ENCODE results near the gene KNG1. TPM values are rescaled to one million over a fixed set of nuclear protein-coding genes. Genes with fewer than 3 reads are reported as not detected.
A peak's percentile ranks its signal among the peaks of the same experiment; 100 is the strongest.
"Not testable (repeated sequence)": the region's sequence is repeated elsewhere in the genome, so short reads cannot be mapped to it uniquely, and the experiment has no call there.

KNG1 gene
- total RNA-seq, 2 experiments from 2014 or later, result not detected

DNA sequence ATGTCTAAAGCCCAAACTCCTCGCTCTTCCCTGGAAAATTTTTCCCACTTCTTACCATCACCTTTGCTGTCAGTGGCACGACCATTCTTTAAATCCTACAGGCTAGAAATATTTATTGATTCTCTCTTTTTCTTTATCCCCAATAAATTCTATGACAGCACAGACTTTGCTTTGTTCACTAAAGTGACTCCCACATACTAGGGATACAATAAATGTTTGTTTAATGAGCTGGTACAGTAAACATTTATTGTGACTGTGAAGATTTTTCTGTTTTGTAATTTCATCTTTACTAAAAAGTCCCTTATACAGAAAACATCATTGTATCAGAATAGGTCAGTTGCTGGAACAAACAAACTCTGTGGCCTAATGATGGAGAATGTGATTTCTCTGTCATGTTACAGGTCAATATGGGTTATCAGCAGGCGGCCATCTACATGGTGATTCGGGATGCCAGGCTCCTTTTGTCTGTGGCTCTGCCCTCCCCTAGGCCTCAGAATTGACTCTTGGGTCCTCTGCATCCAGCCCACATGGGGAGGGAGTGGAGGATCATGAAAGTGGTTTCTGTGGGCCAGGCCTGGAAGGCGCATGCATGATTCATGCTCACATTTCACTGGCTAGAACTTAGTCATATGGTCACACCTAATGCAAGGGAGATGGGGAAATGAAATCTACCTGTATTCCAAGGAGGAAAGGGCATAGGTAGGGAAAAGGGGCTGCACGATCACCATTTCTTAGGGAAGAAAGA lies 22.7 kb upstream of the KNG1 start:
- H3K27ac Mint-ChIP-seq, result no peak overlapping the region
- H3K4me1 Mint-ChIP-seq, result no peaks in the 10 kb centered on the region
- no peaks in the 10 kb centered on the region for H3K9me3 Mint-ChIP-seq
- no peak overlapping the region for H3K4me3 Mint-ChIP-seq
- peaks cover 9% of the 10 kb centered on the region for H3K27me3 Mint-ChIP-seq
- DNase-seq, result no peak
- no peaks in the 10 kb centered on the region for H3K36me3 Mint-ChIP-seq

DNA sequence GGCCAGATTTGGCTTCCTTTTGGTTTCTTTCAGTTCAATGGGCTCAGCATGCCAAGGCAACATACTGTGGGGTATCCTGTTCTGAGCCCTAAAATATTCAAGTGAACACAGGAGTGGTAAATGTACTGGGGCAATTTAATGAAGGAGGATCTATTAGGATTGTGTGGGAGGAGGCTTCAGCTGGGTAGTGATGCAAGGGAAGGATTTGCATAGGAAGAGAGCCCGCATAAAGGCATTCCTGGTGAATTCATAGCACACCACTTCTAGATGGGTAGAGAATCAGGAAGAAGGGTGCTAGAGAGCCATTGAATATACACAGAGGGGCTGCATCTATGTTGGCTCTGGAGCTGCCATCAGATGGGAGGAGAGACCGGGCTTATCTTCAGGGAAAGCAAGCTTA lies 20.6 kb upstream of the KNG1 start:
- peaks cover 6% of the 10 kb centered on the region for H3K27me3 Mint-ChIP-seq
- no peaks in the 10 kb centered on the region for H3K9me3 Mint-ChIP-seq
- no peak overlapping the region for H3K27ac Mint-ChIP-seq

GRCh38 chr3:186697510-186697909 lies 19.6 kb upstream of the KNG1 start:
- no peak for DNase-seq
- Mint-ChIP-seq H3K4me3 (no peak overlapping the region), H3K4me1 (no peaks in the 10 kb centered on the region), H3K9me3 (no peaks in the 10 kb centered on the region), H3K27ac (no peak overlapping the region), H3K27me3 (no peaks in the 10 kb centered on the region), H3K36me3 (no peaks in the 10 kb centered on the region)

More for the DNA sequence above, 20.6 kb upstream of the KNG1 start:
- H3K4me1 Mint-ChIP-seq, result no peaks in the 10 kb centered on the region
- H3K4me3 Mint-ChIP-seq, result no peak overlapping the region
- no peaks in the 10 kb centered on the region for H3K36me3 Mint-ChIP-seq
- DNase-seq, result no peak

DNA sequence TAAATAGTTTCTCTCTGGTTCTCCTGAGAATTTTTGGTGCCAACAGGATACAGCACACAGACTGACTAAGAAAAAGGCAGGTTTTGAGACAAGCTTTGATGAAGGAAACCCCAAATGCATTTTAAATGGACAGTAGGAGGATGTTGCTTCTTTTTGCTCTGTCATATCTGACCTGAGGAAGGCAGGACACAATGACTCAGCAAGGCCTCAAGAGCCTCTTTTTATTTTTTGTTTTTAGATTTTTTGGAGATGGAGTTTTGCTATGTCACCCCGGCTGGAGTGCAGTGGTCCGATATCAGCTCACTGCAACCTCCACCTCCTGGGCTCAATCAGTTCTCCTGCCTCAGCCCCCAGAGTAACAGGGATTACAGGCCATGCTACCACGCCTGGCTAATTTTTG lies 16.9 kb upstream of the KNG1 start:
- H3K9me3 Mint-ChIP-seq, result no peaks in the 10 kb centered on the region
- H3K27me3 Mint-ChIP-seq, result peaks cover 11% of the 10 kb centered on the region
- H3K36me3 Mint-ChIP-seq, result no peaks in the 10 kb centered on the region
- H3K4me1 Mint-ChIP-seq, result peaks cover 1% of the 10 kb centered on the region
- no peak for DNase-seq
- H3K4me3 Mint-ChIP-seq, result no peak overlapping the region
- no peak overlapping the region for H3K27ac Mint-ChIP-seq

GRCh38 chr3:186702451-186702850 lies 14.7 kb upstream of the KNG1 start:
- H3K27me3 Mint-ChIP-seq, result peaks cover 19% of the 10 kb centered on the region
- H3K9me3 Mint-ChIP-seq, H3K4me3 Mint-ChIP-seq, H3K4me1 Mint-ChIP-seq, DNase-seq, H3K36me3 Mint-ChIP-seq, H3K27ac Mint-ChIP-seq: not testable (repeated sequence)

DNA sequence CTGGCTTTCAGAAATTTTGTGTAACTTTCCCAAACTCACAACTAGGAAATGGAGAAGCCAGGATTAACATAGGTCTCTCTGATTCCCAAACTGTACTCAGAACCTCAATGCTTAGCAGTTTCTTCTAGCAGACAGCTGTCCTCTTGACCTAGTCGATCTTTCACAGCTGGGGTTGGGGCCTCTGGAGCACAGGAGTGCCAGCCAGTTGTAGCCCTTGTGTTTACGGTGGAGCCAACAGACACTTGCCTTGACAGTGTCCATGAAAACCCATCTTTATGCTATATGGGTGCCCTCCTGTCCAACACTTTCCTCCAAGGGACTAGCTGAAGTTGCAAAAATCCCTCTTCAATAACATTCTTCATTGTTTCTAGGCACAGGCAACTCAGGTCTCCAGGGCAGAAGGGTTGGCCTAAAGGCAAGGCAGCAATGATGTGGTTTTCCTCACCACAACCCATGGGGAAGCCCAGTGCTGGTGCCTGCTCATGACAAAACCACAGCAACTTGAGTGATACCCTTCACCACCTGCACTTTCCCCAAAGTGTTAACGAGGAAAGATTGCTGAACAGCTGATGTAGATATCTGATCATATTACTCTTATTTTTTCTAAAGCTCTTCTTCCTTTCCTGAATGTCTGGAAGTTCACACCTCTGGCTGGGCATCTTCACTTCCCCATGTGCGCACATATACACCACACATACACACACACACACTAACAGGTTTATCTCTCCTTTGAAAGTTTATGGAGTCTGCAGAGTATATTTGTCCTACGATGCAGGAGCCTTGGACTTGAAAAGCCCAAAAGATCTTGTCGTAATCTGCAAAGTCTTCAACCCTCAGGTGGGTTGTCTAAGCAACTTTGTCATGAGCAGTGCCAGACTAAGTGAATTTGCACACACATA lies 11.0 kb upstream of the KNG1 start:
- Mint-ChIP-seq H3K36me3 (no peaks in the 10 kb centered on the region), H3K9me3 (no peaks in the 10 kb centered on the region), H3K27ac (no peak overlapping the region), H3K4me3 (no peak overlapping the region), H3K4me1 (peaks cover 8% of the 10 kb centered on the region), H3K27me3 (peaks cover 28% of the 10 kb centered on the region)
- DNase-seq, result peak; percentile 54

DNA sequence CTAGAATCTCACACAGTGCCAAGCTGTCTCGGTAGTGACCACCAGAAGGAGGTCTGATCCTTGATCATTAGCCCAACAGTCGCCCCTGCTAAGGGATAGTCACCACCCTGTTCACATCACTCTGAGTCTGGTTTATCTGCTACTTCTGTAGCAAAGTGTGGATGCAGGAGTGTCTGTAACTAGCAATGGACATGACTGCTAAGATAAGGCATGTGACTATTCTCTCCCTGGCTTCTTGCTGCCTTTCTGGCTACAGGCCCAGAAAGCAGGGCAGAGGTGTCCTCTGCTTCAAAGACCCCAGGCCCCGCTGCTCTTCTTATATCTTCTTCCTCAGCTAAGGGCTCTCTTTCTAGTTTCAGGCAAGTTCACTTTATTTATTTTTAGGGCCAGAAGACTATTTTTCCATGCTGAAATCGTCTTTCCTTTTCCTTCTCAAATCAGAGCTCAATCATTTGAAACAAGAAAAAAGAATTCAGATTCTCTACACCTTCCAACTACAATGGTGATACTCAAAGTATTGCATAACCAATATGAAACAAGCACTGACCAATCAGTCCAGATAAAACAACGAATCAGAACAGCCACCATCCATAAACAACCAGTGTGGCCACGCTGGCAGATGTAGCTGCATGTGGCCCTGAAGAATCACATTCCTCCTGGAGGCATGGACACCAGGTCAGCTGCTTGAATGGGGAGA lies 8.0 kb upstream of the KNG1 start:
- no peaks in the 10 kb centered on the region for H3K9me3 Mint-ChIP-seq
- H3K27me3 Mint-ChIP-seq, result peaks cover 23% of the 10 kb centered on the region
- H3K4me1 Mint-ChIP-seq, result peaks cover 7% of the 10 kb centered on the region
- H3K27ac Mint-ChIP-seq, result no peak overlapping the region
- H3K36me3 Mint-ChIP-seq, result no peaks in the 10 kb centered on the region
- H3K4me3 Mint-ChIP-seq, result no peak overlapping the region
- no peak for DNase-seq

GRCh38 chr3:186710694-186711093 lies 6.5 kb upstream of the KNG1 start:
- not testable (repeated sequence) for H3K9me3 Mint-ChIP-seq, H3K27ac Mint-ChIP-seq

GRCh38 chr3:186713499-186713898 lies 3.7 kb upstream of the KNG1 start:
- no peaks in the 10 kb centered on the region for H3K9me3 Mint-ChIP-seq
- no peak overlapping the region for H3K27ac Mint-ChIP-seq
- H3K4me3 Mint-ChIP-seq, result no peak overlapping the region
- peaks cover under 1% of the 10 kb centered on the region for H3K27me3 Mint-ChIP-seq
- no peaks in the 10 kb centered on the region for H3K36me3 Mint-ChIP-seq
- H3K4me1 Mint-ChIP-seq, result no peaks in the 10 kb centered on the region
- no peak for DNase-seq

More at GRCh38 chr3:186710694-186711093, 6.5 kb upstream of the KNG1 start:
- peaks cover 16% of the 10 kb centered on the region for H3K27me3 Mint-ChIP-seq
- DNase-seq, H3K36me3 Mint-ChIP-seq, H3K4me3 Mint-ChIP-seq, H3K4me1 Mint-ChIP-seq: not testable (repeated sequence)

GRCh38 chr3:186719945-186720739 lies 3.0 kb downstream of the KNG1 start:
- H3K4me3 Mint-ChIP-seq, result no peak overlapping the region
- no peak for DNase-seq

GRCh38 chr3:186722457-186722856 lies 5.3 kb downstream of the KNG1 start:
- Mint-ChIP-seq H3K4me1 (no peaks in the 10 kb centered on the region), H3K27me3 (no peaks in the 10 kb centered on the region), H3K36me3 (no peaks in the 10 kb centered on the region), H3K27ac (no peak overlapping the region), H3K9me3 (no peaks in the 10 kb centered on the region), H3K4me3 (no peak overlapping the region)
- DNase-seq, result no peak

More at GRCh38 chr3:186719945-186720739, 3.0 kb downstream of the KNG1 start:
- Mint-ChIP-seq H3K27ac (no peak overlapping the region), H3K36me3 (no peaks in the 10 kb centered on the region), H3K4me1 (no peaks in the 10 kb centered on the region), H3K27me3 (no peaks in the 10 kb centered on the region), H3K9me3 (no peaks in the 10 kb centered on the region)

GRCh38 chr3:186724911-186725310 lies 7.8 kb downstream of the KNG1 start:
- Mint-ChIP-seq H3K4me3 (no peak overlapping the region), H3K27me3 (no peaks in the 10 kb centered on the region), H3K9me3 (no peaks in the 10 kb centered on the region), H3K27ac (no peak overlapping the region), H3K4me1 (no peaks in the 10 kb centered on the region), H3K36me3 (no peaks in the 10 kb centered on the region)
- no peak for DNase-seq

DNA sequence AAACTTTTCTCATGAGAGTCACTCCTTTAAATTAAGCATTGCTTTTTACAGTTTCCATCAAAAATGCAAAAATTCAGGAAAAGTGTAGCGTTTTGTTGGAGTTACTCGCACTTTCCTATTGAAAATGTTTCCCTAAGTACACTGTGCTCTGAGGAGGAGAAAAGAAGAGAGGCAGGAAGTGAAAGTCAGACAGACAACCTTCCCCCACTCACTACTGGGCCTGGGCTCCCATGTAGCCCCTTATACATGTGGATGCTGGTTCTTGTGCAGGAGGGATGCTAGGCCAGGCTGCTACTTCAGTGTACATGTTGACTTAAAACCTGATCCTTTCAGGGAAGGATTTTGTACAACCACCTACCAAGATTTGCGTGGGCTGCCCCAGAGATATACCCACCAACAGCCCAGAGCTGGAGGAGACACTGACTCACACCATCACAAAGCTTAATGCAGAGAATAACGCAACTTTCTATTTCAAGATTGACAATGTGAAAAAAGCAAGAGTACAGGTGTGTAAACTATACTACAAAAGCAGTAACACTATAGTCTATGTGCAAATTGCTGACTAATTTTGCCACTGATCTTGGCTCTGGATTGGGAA lies 15.1 kb downstream of the KNG1 start:
- Mint-ChIP-seq H3K4me3 (no peak overlapping the region), H3K9me3 (no peaks in the 10 kb centered on the region), H3K27me3 (no peaks in the 10 kb centered on the region), H3K36me3 (peaks cover 5% of the 10 kb centered on the region), H3K4me1 (peaks cover 11% of the 10 kb centered on the region), H3K27ac (peak overlapping the region; percentile 17)
- DNase-seq, result peak; percentile 10

Data from activated naive CD8-positive, alpha-beta T cell treated with anti-CD3 and anti-CD28 coated beads for 36 hours (primary cell).